A549 (cell line): Measurements from ENCODE around the gene DIAPH2. TPM values are rescaled to one million over a fixed set of nuclear protein-coding genes. Genes with fewer than 3 reads are reported as not detected.

Source experiments
- ATAC-seq, 2 experiments: fragments of 200-7000 bp in 1 of 2; fragments of >200 bp in 1 of 2; cut with Nextera tagmentation in 1 of 2; cut with Tn5 transposase in 1 of 2; 3 replicates each; pipeline versions ENCODE4 v1.8.0 to v1.9.1; 2018 to 2020; ENCODE audit warnings: mild to moderate bottlenecking in 1 of 2, moderate library complexity in 1 of 2
- CTCF ChIA-PET: fragments of 300-600 bp; sonication (Branson Sonifier 250); formaldehyde crosslinking; extraction: SDS; loops from one replicate; lab custom pipeline; 2021; ENCODE audit warnings: antibody characterized with exemption, inconsistent platforms; lab: Yijun Ruan, JAX
- POLR2A ChIA-PET: fragments of 350-600 bp; formaldehyde crosslinking; extraction: SDS; loops from one replicate; lab custom pipeline; 2021; ENCODE audit warnings: antibody characterized with exemption, inconsistent platforms; lab: Yijun Ruan, JAX
- DNase-seq, 2 experiments: peaks; one replicate each; pipeline versions ENCODE4 v3.0.0 to v3.0.0-alpha.2; 2011 to 2016; ENCODE audit warnings: low read depth in 1 of 2, low spot score in 1 of 2
- FAIRE-seq: peaks from 2 replicates; lab custom pipeline; 2011; peaks lifted over from hg19 to GRCh38; lab: Jason Lieb, UNC
- H3K27ac ChIP-seq, 2 experiments: fragments of >200 bp; sonication (Bioruptor Twin); formaldehyde crosslinking; 3 replicates each; pipeline ENCODE4 v1.5.1; 2016 to 2017
- H3K4me1 ChIP-seq: fragments of >200 bp; sonication (Bioruptor Twin); formaldehyde crosslinking; 3 replicates; pipeline ENCODE4 v1.6.1; 2016
- H3K4me2 ChIP-seq: fragments of >200 bp; sonication (Bioruptor Twin); formaldehyde crosslinking; 3 replicates; pipeline ENCODE4 v1.6.1; 2016
- H3K4me3 ChIP-seq: fragments of >200 bp; sonication (Bioruptor Twin); formaldehyde crosslinking; 3 replicates; pipeline ENCODE4 v1.5.1; 2016
- H3K9me3 ChIP-seq: fragments of >200 bp; sonication (Bioruptor Twin); formaldehyde crosslinking; 3 replicates; pipeline ENCODE4 v1.6.1; 2016
- CEBPB ChIP-seq, 2 experiments: fragments of >200 bp in 1 of 2; sonication (Bioruptor Twin) in 1 of 2; formaldehyde crosslinking in 1 of 2; IDR thresholded peaks; 2 replicates each; pipeline ENCODE4 v1.6.1; 2012 to 2016
- CHD2 ChIP-seq: fragments of 150-350 bp; IDR thresholded peaks from 2 replicates; pipeline ENCODE4 v1.6.1; 2014; ENCODE audit warnings: low read length; ENCODE audit not compliant: partially characterized antibody
- EHF ChIP-seq: fragments of 250-450 bp; sonication (Bioruptor Pico); IDR thresholded peaks from 2 replicates; pipeline ENCODE4 v1.5.0; 2020; ENCODE audit warnings: mild to moderate bottlenecking
- EP300 ChIP-seq, 2 experiments: fragments of >200 bp; sonication (Bioruptor Twin); formaldehyde crosslinking; IDR thresholded peaks; 2 replicates in 1 of 2; 3 replicates in 1 of 2; pipeline ENCODE4 v1.6.1; 2016 to 2017
- ESRRA ChIP-seq: fragments of 150-350 bp; IDR thresholded peaks from 2 replicates; pipeline ENCODE4 v1.6.1; 2014; ENCODE audit warnings: mild to moderate bottlenecking, low read length, borderline replicate concordance
- FOSB ChIP-seq: fragments of 250-450 bp; sonication (Bioruptor Pico); IDR thresholded peaks from 2 replicates; pipeline ENCODE4 v1.5.0; 2020; ENCODE audit warnings: mild to moderate bottlenecking, moderate library complexity
- GATA3 ChIP-seq: IDR thresholded peaks from 2 replicates; pipeline ENCODE4 v1.6.1; 2012; ENCODE audit warnings: borderline replicate concordance
- JUN ChIP-seq, 2 experiments: fragments of >200 bp; sonication (Bioruptor Twin); formaldehyde crosslinking; IDR thresholded peaks; 2 replicates in 1 of 2; 3 replicates in 1 of 2; pipeline ENCODE4 v1.6.1; 2016 to 2017
- MAFK ChIP-seq: fragments of 450-650 bp; IDR thresholded peaks from 2 replicates; pipeline ENCODE4 v1.6.1; 2014; ENCODE audit not compliant: partially characterized antibody
- MAZ ChIP-seq: fragments of 150-350 bp; IDR thresholded peaks from 2 replicates; pipeline ENCODE4 v1.6.1; 2014; ENCODE audit warnings: antibody characterized with exemption, low read depth, low read length, borderline replicate concordance
- MYC ChIP-seq: IDR thresholded peaks from 2 replicates; pipeline ENCODE4 v1.6.1; 2012; ENCODE audit warnings: mild to moderate bottlenecking, inconsistent platforms, low read length, improper control_type of control experiment, borderline replicate concordance
- NPAS2 ChIP-seq: fragments of 250-450 bp; sonication (Bioruptor Pico); IDR thresholded peaks from 2 replicates; pipeline ENCODE4 v1.8.0; 2022; ENCODE audit warnings: mild to moderate bottlenecking, moderate library complexity, borderline replicate concordance
- POLR2AphosphoS2 ChIP-seq: conservative IDR thresholded peaks from 2 replicates; pipeline ENCODE4 v1.6.1; 2012; ENCODE audit warnings: low read length, improper control_type of control experiment, inconsistent platforms
- SMC3 ChIP-seq: fragments of >200 bp; sonication (Bioruptor Twin); formaldehyde crosslinking; IDR thresholded peaks from 3 replicates; pipeline ENCODE4 v1.6.1; 2018; ENCODE audit warnings: inconsistent platforms
- TP53 ChIP-seq: fragments of 250-450 bp; sonication (Bioruptor Pico); IDR thresholded peaks from 2 replicates; pipeline ENCODE4 v1.5.0; 2021; ENCODE audit warnings: mild to moderate bottlenecking, moderate library complexity
- ZC3H11A ChIP-seq: fragments of 450-650 bp; IDR thresholded peaks from 2 replicates; pipeline ENCODE4 v1.6.1; 2014; ENCODE audit warnings: antibody characterized with exemption, mild to moderate bottlenecking
- ZSCAN20 ChIP-seq: fragments of 250-450 bp; sonication (Bioruptor Pico); IDR thresholded peaks from 2 replicates; pipeline ENCODE4 v1.8.0; 2022; ENCODE audit warnings: mild to moderate bottlenecking, moderate library complexity
- WGBS: methylation state at CpG from one replicate; pipeline ENCODE4 v1.1.6; 2017; ENCODE audit errors: missing lambda C conversion rate; 5-methylcytosine and 5-hydroxymethylcytosine counted together
- polyA plus RNA-seq, 4 experiments: library from polyadenylated mRNA; depleted of rRNA in 3 of 4; stranded (reverse); fragments of >200 nt; fragmentation: RNase III in 1 of 4; extraction: RNeasy Plus Mini Kit Qiagen cat#74134 plus additional on column Dnase treatment in 1 of 4; gene quantifications; 2 replicates in 3 of 4; 3 replicates in 1 of 4; pipeline ENCODE4 v1.2.3, GENCODE V29; 2011 to 2017
- TF ChIP-seq, protein P1 (sequence below): fragments of 250-450 bp; sonication (Bioruptor Pico); IDR thresholded peaks from 2 replicates; pipeline ENCODE4 v1.5.0; 2021; ENCODE audit warnings: mild to moderate bottlenecking, moderate library complexity, borderline replicate concordance
- TF ChIP-seq, protein P2 (sequence below): fragments of >200 bp; sonication (Bioruptor Twin); formaldehyde crosslinking; IDR thresholded peaks from 3 replicates; pipeline ENCODE4 v1.6.1; 2016
- TF ChIP-seq, protein P3 (sequence below): IDR thresholded peaks from 2 replicates; pipeline ENCODE4 v1.6.1; 2012
- TF ChIP-seq, protein P4 (sequence below): fragments of >200 bp; sonication (Bioruptor Twin); formaldehyde crosslinking; IDR thresholded peaks from 2 replicates; pipeline ENCODE4 v1.6.1; 2016
- TF ChIP-seq, protein P5 (sequence below): fragments of 250-450 bp; sonication (Bioruptor Pico); IDR thresholded peaks from 2 replicates; pipeline ENCODE4 v1.5.0; 2020; ENCODE audit warnings: low read depth, mild to moderate bottlenecking, moderate library complexity
- TF ChIP-seq, protein P6 (sequence below): fragments of 200-600 bp; sonication (generic); IDR thresholded peaks from 2 replicates; pipeline ENCODE4 v1.6.1; 2016; ENCODE audit warnings: antibody characterized with exemption, mild to moderate bottlenecking, moderate library complexity
- TF ChIP-seq, protein P7 (sequence below): IDR thresholded peaks from 2 replicates; pipeline ENCODE4 v1.6.1; 2012

The DIAPH2 gene
- polyA plus RNA-seq, 2 of the 4 experiments (the other 2 are of a cell fraction) = 3.7 to 10.0 TPM

DNA sequence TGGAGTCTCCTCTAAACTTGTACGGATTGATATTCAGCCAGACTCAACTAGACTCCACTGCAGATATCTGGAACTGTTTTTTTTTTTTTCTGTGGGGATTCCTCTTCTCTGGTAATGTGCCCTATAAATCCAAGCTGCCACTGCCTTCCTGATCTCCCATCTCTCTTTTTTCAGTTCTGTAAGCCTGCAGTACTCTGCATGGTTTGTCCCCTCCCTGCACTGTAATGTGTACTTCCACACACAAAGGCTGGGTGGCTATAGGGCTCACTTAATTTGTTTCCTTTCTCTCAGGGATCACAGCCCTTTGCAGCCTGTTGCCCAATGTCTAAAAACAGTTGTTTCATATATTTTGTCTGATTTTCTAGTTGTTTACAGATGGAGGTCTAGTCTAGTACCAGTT, 114.3 kb downstream of the DIAPH2 start:
- H3K4me2 ChIP-seq = no peak overlapping the region
- 91% methylated on average over 1 of the region's 1 CpG for WGBS
- H3K9me3 ChIP-seq = no peaks in the 10 kb centered on the region
- no peak for ATAC-seq
- DNase-seq = no peak
- no peak overlapping the region for H3K4me3 ChIP-seq
- TF ChIP-seq ZC3H11A = no peak
- FAIRE-seq = no peak
- no peaks in the 10 kb centered on the region for H3K4me1 ChIP-seq
- ChIA-PET POLR2A (no interaction called here), CTCF (no interaction called here)
- H3K27ac ChIP-seq = no peak overlapping the region

DNA sequence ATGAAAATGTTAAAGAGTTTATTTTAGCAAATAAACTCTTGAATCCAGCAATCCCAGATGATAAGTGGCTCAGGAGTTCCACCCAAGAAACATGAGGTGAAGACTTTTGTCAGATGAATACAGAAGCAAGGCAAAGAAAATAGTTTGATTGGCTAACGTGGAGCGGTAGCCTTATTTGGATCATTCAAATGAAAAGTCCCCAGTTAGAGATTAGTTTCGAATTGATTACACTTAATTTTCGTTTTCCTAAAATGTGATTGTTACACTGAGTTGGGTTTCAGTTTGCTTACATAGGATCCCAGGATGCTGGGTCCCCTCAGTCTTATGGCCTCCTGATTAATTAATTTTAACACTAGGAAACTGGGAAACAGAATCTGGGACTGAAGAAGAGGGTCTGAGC, 122.7 kb downstream of the DIAPH2 start:
- ChIA-PET POLR2A (no interaction called here), CTCF (no interaction called here)

DNA sequence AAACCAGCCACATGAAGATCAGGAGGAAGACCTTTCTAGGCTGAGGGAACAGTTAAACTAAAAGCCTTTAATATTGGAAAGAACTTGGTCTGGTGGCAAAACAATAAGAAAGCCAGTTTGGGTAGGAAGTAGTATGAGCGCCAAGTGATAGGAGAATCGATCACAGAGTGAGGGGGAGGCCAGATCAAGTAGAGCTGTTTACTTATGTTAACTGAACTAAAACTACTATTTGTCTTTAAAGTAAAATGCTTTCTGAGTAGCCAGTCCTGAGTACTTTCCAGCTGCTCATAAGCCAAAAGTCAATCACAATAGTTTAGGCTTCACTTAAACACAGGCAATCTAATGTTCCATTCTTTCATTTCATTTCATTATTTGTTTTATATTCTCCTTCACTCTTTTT, 136.3 kb downstream of the DIAPH2 start:
- DNase-seq = no peak
- 84% methylated on average over 2 of the region's 2 CpGs for WGBS
- Histone ChIP-seq H3K9me3 (no peaks in the 10 kb centered on the region), H3K27ac (no peak overlapping the region), H3K4me3 (no peak overlapping the region), H3K4me2 (no peak overlapping the region), H3K4me1 (no peaks in the 10 kb centered on the region)
- no peak for ATAC-seq
- ChIA-PET POLR2A (no interaction called here), CTCF (interaction anchor here (0.6 kb wide), 1 partner anchor 422 kb away, joined by 3 read pairs; no protein-coding TSS in a partner anchor)
- FAIRE-seq = peak; percentile 13
- no peak for TF ChIP-seq MAZ
- TF ChIP-seq MYC = no peak
- TF ChIP-seq, protein P1, sequence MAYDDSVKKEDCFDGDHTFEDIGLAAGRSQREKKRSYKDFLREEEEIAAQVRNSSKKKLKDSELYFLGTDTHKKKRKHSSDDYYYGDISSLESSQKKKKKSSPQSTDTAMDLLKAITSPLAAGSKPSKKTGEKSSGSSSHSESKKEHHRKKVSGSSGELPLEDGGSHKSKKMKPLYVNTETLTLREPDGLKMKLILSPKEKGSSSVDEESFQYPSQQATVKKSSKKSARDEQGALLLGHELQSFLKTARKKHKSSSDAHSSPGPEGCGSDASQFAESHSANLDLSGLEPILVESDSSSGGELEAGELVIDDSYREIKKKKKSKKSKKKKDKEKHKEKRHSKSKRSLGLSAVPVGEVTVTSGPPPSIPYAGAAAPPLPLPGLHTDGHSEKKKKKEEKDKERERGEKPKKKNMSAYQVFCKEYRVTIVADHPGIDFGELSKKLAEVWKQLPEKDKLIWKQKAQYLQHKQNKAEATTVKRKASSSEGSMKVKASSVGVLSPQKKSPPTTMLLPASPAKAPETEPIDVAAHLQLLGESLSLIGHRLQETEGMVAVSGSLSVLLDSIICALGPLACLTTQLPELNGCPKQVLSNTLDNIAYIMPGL = no peak
- no peak for TF ChIP-seq FOSB (CRISPR knock-in tag)
- no peak for TF ChIP-seq CEBPB (IDR thresholded peaks at IDR 0.05)
- no peak for TF ChIP-seq EP300 (IDR thresholded peaks at IDR 0.05)
- no peak for TF ChIP-seq ZSCAN20 (CRISPR knock-in tag)
- TF ChIP-seq, protein P2, sequence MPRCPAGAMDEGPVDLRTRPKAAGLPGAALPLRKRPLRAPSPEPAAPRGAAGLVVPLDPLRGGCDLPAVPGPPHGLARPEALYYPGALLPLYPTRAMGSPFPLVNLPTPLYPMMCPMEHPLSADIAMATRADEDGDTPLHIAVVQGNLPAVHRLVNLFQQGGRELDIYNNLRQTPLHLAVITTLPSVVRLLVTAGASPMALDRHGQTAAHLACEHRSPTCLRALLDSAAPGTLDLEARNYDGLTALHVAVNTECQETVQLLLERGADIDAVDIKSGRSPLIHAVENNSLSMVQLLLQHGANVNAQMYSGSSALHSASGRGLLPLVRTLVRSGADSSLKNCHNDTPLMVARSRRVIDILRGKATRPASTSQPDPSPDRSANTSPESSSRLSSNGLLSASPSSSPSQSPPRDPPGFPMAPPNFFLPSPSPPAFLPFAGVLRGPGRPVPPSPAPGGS = no peak
- TF ChIP-seq, protein P3, sequence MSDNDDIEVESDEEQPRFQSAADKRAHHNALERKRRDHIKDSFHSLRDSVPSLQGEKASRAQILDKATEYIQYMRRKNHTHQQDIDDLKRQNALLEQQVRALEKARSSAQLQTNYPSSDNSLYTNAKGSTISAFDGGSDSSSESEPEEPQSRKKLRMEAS = no peak
- no peak for TF ChIP-seq JUN (IDR thresholded peaks at IDR 0.05)
- TF ChIP-seq, protein P4, sequence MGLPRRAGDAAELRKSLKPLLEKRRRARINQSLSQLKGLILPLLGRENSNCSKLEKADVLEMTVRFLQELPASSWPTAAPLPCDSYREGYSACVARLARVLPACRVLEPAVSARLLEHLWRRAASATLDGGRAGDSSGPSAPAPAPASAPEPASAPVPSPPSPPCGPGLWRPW = no peak
- TF ChIP-seq MAFK = no peak
- TF ChIP-seq, protein P5, sequence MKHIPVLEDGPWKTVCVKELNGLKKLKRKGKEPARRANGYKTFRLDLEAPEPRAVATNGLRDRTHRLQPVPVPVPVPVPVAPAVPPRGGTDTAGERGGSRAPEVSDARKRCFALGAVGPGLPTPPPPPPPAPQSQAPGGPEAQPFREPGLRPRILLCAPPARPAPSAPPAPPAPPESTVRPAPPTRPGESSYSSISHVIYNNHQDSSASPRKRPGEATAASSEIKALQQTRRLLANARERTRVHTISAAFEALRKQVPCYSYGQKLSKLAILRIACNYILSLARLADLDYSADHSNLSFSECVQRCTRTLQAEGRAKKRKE = no peak
- TF ChIP-seq NPAS2 (CRISPR knock-in tag) = no peak
- TF ChIP-seq EHF (CRISPR knock-in tag) = no peak

More for the DNA sequence above, 122.7 kb downstream of the DIAPH2 start:
- TF ChIP-seq CHD2 (no peak), POLR2AphosphoS2 (no peak), CEBPB (IDR thresholded peaks at IDR 0.05) (no peak), MYC (no peak), GATA3 (no peak), SMC3 (no peak), TP53 (no peak), ESRRA (no peak)
- TF ChIP-seq, protein P6, sequence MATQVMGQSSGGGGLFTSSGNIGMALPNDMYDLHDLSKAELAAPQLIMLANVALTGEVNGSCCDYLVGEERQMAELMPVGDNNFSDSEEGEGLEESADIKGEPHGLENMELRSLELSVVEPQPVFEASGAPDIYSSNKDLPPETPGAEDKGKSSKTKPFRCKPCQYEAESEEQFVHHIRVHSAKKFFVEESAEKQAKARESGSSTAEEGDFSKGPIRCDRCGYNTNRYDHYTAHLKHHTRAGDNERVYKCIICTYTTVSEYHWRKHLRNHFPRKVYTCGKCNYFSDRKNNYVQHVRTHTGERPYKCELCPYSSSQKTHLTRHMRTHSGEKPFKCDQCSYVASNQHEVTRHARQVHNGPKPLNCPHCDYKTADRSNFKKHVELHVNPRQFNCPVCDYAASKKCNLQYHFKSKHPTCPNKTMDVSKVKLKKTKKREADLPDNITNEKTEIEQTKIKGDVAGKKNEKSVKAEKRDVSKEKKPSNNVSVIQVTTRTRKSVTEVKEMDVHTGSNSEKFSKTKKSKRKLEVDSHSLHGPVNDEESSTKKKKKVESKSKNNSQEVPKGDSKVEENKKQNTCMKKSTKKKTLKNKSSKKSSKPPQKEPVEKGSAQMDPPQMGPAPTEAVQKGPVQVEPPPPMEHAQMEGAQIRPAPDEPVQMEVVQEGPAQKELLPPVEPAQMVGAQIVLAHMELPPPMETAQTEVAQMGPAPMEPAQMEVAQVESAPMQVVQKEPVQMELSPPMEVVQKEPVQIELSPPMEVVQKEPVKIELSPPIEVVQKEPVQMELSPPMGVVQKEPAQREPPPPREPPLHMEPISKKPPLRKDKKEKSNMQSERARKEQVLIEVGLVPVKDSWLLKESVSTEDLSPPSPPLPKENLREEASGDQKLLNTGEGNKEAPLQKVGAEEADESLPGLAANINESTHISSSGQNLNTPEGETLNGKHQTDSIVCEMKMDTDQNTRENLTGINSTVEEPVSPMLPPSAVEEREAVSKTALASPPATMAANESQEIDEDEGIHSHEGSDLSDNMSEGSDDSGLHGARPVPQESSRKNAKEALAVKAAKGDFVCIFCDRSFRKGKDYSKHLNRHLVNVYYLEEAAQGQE = no peak
- TF ChIP-seq, protein P7, sequence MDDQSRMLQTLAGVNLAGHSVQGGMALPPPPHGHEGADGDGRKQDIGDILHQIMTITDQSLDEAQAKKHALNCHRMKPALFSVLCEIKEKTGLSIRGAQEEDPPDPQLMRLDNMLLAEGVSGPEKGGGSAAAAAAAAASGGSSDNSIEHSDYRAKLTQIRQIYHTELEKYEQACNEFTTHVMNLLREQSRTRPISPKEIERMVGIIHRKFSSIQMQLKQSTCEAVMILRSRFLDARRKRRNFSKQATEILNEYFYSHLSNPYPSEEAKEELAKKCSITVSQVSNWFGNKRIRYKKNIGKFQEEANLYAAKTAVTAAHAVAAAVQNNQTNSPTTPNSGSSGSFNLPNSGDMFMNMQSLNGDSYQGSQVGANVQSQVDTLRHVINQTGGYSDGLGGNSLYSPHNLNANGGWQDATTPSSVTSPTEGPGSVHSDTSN = no peak
- TF ChIP-seq, all 56 proteins: peak for 0
- FAIRE-seq (no peak), DNase-seq (no peak), ATAC-seq (no peak)
- no peak overlapping the region for H3K4me3 ChIP-seq
- H3K9me3 ChIP-seq = no peaks in the 10 kb centered on the region
- no peaks in the 10 kb centered on the region for H3K4me1 ChIP-seq
- 98% methylated on average over 4 of the region's 4 CpGs for WGBS
- no peak overlapping the region for H3K4me2 ChIP-seq
- no peak overlapping the region for H3K27ac ChIP-seq
